Loucy (cell line): ENCODE results near the gene CDK11B.

Experiments used
- H2AFZ ChIP-seq: fragments of 200-600 bp; sonication (generic); 2 replicates; pipeline ENCODE4 v1.6.0; 2016; ENCODE audit warnings: antibody characterized with exemption, mild to moderate bottlenecking, low read length, moderate library complexity
- H3F3A ChIP-seq: fragments of 200-600 bp; 2 replicates; pipeline ENCODE4 v1.6.0; 2016; ENCODE audit warnings: antibody characterized with exemption, low read depth, mild to moderate bottlenecking
- H3K27me3 ChIP-seq: fragments of 200-600 bp; sonication (generic); 2 replicates; pipeline ENCODE4 v1.6.1; 2014; ENCODE audit warnings: low read length, mild to moderate bottlenecking; ENCODE audit not compliant: insufficient read depth, poor library complexity, severe bottlenecking
- H3K36me3 ChIP-seq: fragments of 200-600 bp; sonication (generic); 2 replicates; pipeline ENCODE4 v1.6.1; 2016; ENCODE audit warnings: low read length; ENCODE audit not compliant: insufficient read depth
- H3K4me1 ChIP-seq: fragments of 200-600 bp; sonication (generic); 2 replicates; pipeline ENCODE4 v1.5.1; 2014; ENCODE audit warnings: low read length, mild to moderate bottlenecking; ENCODE audit not compliant: insufficient read depth, poor library complexity, severe bottlenecking
- H3K4me2 ChIP-seq: fragments of 200-600 bp; sonication (generic); 2 replicates; pipeline ENCODE4 v1.6.0; 2014; ENCODE audit warnings: antibody characterized with exemption, low read length, low read depth, mild to moderate bottlenecking; ENCODE audit not compliant: poor library complexity, severe bottlenecking
- H3K4me3 ChIP-seq: fragments of 200-600 bp; sonication (generic); 2 replicates; pipeline ENCODE4 v1.5.1; 2014; ENCODE audit warnings: low read length, mild to moderate bottlenecking, mixed read lengths; ENCODE audit not compliant: poor library complexity, severe bottlenecking
- H3K79me2 ChIP-seq: fragments of 200-600 bp; sonication (generic); 2 replicates; pipeline ENCODE4 v1.6.1; 2014; ENCODE audit warnings: low read length; ENCODE audit not compliant: insufficient read depth
- H3K9ac ChIP-seq: fragments of 200-600 bp; sonication (generic); 2 replicates; pipeline ENCODE4 v1.6.0; 2014; ENCODE audit warnings: mild to moderate bottlenecking, low read depth, low read length, moderate library complexity; ENCODE audit not compliant: poor library complexity, severe bottlenecking
- H3K9me2 ChIP-seq: fragments of 200-600 bp; sonication (generic); replicated peaks from 2 replicates; pipeline ENCODE4 v1.6.1; 2016; ENCODE audit warnings: low read depth, low read length, mixed read lengths
- H3K9me3 ChIP-seq: fragments of 200-600 bp; sonication (generic); 2 replicates; pipeline ENCODE4 v1.6.1; 2014; ENCODE audit warnings: mild to moderate bottlenecking, antibody characterized with exemption, low read length, low read depth; ENCODE audit not compliant: insufficient read depth
- H4K20me1 ChIP-seq: fragments of 200-600 bp; sonication (generic); 2 replicates; pipeline ENCODE4 v1.6.0; 2014; ENCODE audit warnings: antibody characterized with exemption, low read length, mild to moderate bottlenecking; ENCODE audit not compliant: insufficient read depth, poor library complexity, severe bottlenecking
- CTCF ChIP-seq: fragments of 200-600 bp; sonication (generic); conservative IDR thresholded peaks from 2 replicates; pipeline ENCODE4 v1.5.1; 2014; ENCODE audit warnings: mild to moderate bottlenecking, antibody characterized with exemption, low read length
- EZH2phosphoT487 ChIP-seq: fragments of 200-600 bp; IDR thresholded peaks from 2 replicates; pipeline ENCODE4 v1.6.1; 2018; ENCODE audit warnings: antibody characterized with exemption, mild to moderate bottlenecking, moderate library complexity, borderline replicate concordance

CDK11B gene

GRCh38 chr1:1605724-1606123, 53.1 kb downstream of the CDK11B start:
- no peak overlapping the region for H3K4me2 ChIP-seq
- no peak overlapping the region for H3K4me3 ChIP-seq
- no peaks in the 10 kb centered on the region for H3K9me2 ChIP-seq
- no peak overlapping the region for H2AFZ ChIP-seq
- H3K9ac ChIP-seq, result no peak overlapping the region
- H3K9me3 ChIP-seq, result no peaks in the 10 kb centered on the region
- H3K79me2 ChIP-seq, result no peaks in the 10 kb centered on the region
- no peak for TF ChIP-seq CTCF
- no peak for TF ChIP-seq EZH2phosphoT487
- H4K20me1 ChIP-seq, result no peaks in the 10 kb centered on the region
- H3K36me3 ChIP-seq, result no peaks in the 10 kb centered on the region
- no peaks in the 10 kb centered on the region for H3K4me1 ChIP-seq
- no peaks in the 10 kb centered on the region for H3F3A ChIP-seq
- no peaks in the 10 kb centered on the region for H3K27me3 ChIP-seq

- Histone ChIP-seq H3F3A (no peaks in the 10 kb centered on the region), H3K27me3 (no peaks in the 10 kb centered on the region), H3K4me1 (no peaks in the 10 kb centered on the region), H3K79me2 (no peaks in the 10 kb centered on the region), H4K20me1 (no peaks in the 10 kb centered on the region), H3K4me3 (no peak overlapping the region), H3K9me2 (no peaks in the 10 kb centered on the region), H3K4me2 (no peak overlapping the region), H3K9ac (no peak overlapping the region), H3K9me3 (no peaks in the 10 kb centered on the region), H2AFZ (no peak overlapping the region), H3K36me3 (no peaks in the 10 kb centered on the region)
- TF ChIP-seq CTCF (no peak), EZH2phosphoT487 (no peak)
Observed at GRCh38 chr1:1605034-1605591, 53.7 kb downstream of the CDK11B start.

GRCh38 chr1:1604374-1605033, 54.3 kb downstream of the CDK11B start:
- no peaks in the 10 kb centered on the region for H3K4me1 ChIP-seq
- no peak overlapping the region for H3K4me2 ChIP-seq
- TF ChIP-seq EZH2phosphoT487, result no peak
- no peak for TF ChIP-seq CTCF

More at GRCh38 chr1:1604374-1605033, 54.3 kb downstream of the CDK11B start:
- H3K36me3 ChIP-seq, result no peaks in the 10 kb centered on the region
- no peaks in the 10 kb centered on the region for H3K79me2 ChIP-seq
- no peak overlapping the region for H3K4me3 ChIP-seq
- H3K9me2 ChIP-seq, result no peaks in the 10 kb centered on the region
- no peak overlapping the region for H3K9ac ChIP-seq
- H3K9me3 ChIP-seq, result no peaks in the 10 kb centered on the region
- H2AFZ ChIP-seq, result no peak overlapping the region
- no peaks in the 10 kb centered on the region for H3F3A ChIP-seq
- no peaks in the 10 kb centered on the region for H3K27me3 ChIP-seq
- no peaks in the 10 kb centered on the region for H4K20me1 ChIP-seq
